CD14-positive monocyte (primary cell): ENCODE data around the gene HBD. TPM values are rescaled to one million over a fixed set of nuclear protein-coding genes. Genes with fewer than 3 reads are reported as not detected.

Source experiments
- DNase-seq, 3 donors: peaks; one replicate each; pipeline ENCODE4 v3.0.0-alpha.2; 2011 to 2022
- H2AFZ ChIP-seq: 2 replicates; pipeline ENCODE4 v1.6.0; 2012; ENCODE audit warnings: mild to moderate bottlenecking, low read depth, low read length, inconsistent platforms; ENCODE audit not compliant: insufficient read depth, poor library complexity, severe bottlenecking
- H3K27ac ChIP-seq, 2 donors: 1 replicate in 1 of 2; 2 replicates in 1 of 2; pipeline ENCODE4 v1.5.1; 2012 to 2013; ENCODE audit warnings: low read length in 2 of 2, control low read depth in 1 of 2, inconsistent platforms in 1 of 2, low read depth in 1 of 2, mild to moderate bottlenecking in 1 of 2
- H3K27me3 ChIP-seq, 2 donors: one replicate each; pipeline versions ENCODE4 v1.6.0 to v1.6.1; 2011 to 2013; ENCODE audit warnings: low read length in 2 of 2; ENCODE audit not compliant: control insufficient read depth in 2 of 2, insufficient read depth in 2 of 2
- H3K36me3 ChIP-seq, 2 donors: replicated peaks in 1 of 2; 1 replicate in 1 of 2; 2 replicates in 1 of 2; pipeline versions ENCODE4 v1.5.1 to v1.6.1; 2012 to 2013; ENCODE audit warnings: low read length in 2 of 2, control low read depth in 1 of 2, inconsistent platforms in 1 of 2, mild to moderate bottlenecking in 1 of 2; ENCODE audit not compliant: insufficient read depth in 2 of 2, control insufficient read depth in 1 of 2
- H3K4me1 ChIP-seq, 2 donors: 1 replicate in 1 of 2; 2 replicates in 1 of 2; pipeline versions ENCODE4 v1.5.1 to v1.6.1; 2012 to 2013; ENCODE audit warnings: low read length in 2 of 2, control low read depth in 1 of 2, inconsistent platforms in 1 of 2, mild to moderate bottlenecking in 1 of 2, moderate library complexity in 1 of 2; ENCODE audit not compliant: insufficient read depth in 2 of 2, control insufficient read depth in 1 of 2
- H3K4me2 ChIP-seq: replicated peaks from 2 replicates; pipeline ENCODE3; 2012; ENCODE audit warnings: low read length, moderate library complexity, mild to moderate bottlenecking; ENCODE audit not compliant: poor library complexity, severe bottlenecking; ENCODE audit errors: extremely low read depth
- H3K4me3 ChIP-seq, 3 experiments: fragments of 200-600 bp in 1 of 3; sonication (generic) in 1 of 3; replicated peaks in 1 of 3; 1 replicate in 2 of 3; 2 replicates in 1 of 3; pipeline ENCODE4 v1.5.1; 2011 to 2013; ENCODE audit warnings: low read length in 3 of 3, mild to moderate bottlenecking in 3 of 3, control low read depth in 2 of 3, low read depth in 2 of 3, inconsistent platforms in 1 of 3, moderate library complexity in 1 of 3
- H3K79me2 ChIP-seq: 2 replicates; pipeline ENCODE4 v1.6.0; 2012; ENCODE audit warnings: mild to moderate bottlenecking, control low read depth, inconsistent platforms, low read length, moderate library complexity; ENCODE audit not compliant: insufficient read depth
- H3K9ac ChIP-seq: 2 replicates; pipeline ENCODE4 v1.6.0; 2017; ENCODE audit warnings: low read length, mild to moderate bottlenecking; ENCODE audit not compliant: insufficient read depth, poor library complexity, severe bottlenecking
- H3K9me3 ChIP-seq, 2 donors: replicated peaks in 1 of 2; 1 replicate in 1 of 2; 2 replicates in 1 of 2; pipeline versions ENCODE4 v1.5.1 to v1.6.1; 2012 to 2013; ENCODE audit warnings: low read length in 2 of 2, control low read depth in 1 of 2; ENCODE audit not compliant: control insufficient read depth in 1 of 2, insufficient read depth in 1 of 2
- H4K20me1 ChIP-seq: 2 replicates; pipeline ENCODE4 v1.6.0; 2012; ENCODE audit warnings: mild to moderate bottlenecking, low read length, control low read depth, moderate library complexity; ENCODE audit not compliant: insufficient read depth
- H3K27ac Mint-ChIP-seq, 7 donors: one replicate each; pipeline ENCODE4 v1.8.0; 2020; ENCODE audit warnings: mild to moderate bottlenecking in 7 of 7, mixed read lengths in 7 of 7, moderate library complexity in 6 of 7, inconsistent platforms in 2 of 7
- H3K27me3 Mint-ChIP-seq, 3 donors: one replicate each; pipeline ENCODE4 v1.8.0; 2021 to 2022; ENCODE audit warnings: low read depth in 3 of 3, mild to moderate bottlenecking in 3 of 3, mixed read lengths in 3 of 3, moderate library complexity in 3 of 3, inconsistent platforms in 1 of 3
- H3K36me3 Mint-ChIP-seq, 2 donors: one replicate each; pipeline ENCODE4 v1.8.0; 2020; ENCODE audit warnings: mixed read lengths in 2 of 2, inconsistent platforms in 1 of 2, mild to moderate bottlenecking in 1 of 2
- H3K4me1 Mint-ChIP-seq: one replicate; pipeline ENCODE4 v1.8.0; 2020; ENCODE audit warnings: mild to moderate bottlenecking, mixed read lengths
- H3K4me3 Mint-ChIP-seq, 2 donors: one replicate each; pipeline ENCODE4 v1.8.0; 2020; ENCODE audit warnings: mild to moderate bottlenecking in 2 of 2, mixed read lengths in 2 of 2, moderate library complexity in 1 of 2
- H3K9me3 Mint-ChIP-seq, 7 donors: one replicate each; pipeline ENCODE4 v1.8.0; 2020 to 2022; ENCODE audit warnings: mixed read lengths in 7 of 7, mild to moderate bottlenecking in 6 of 7, moderate library complexity in 6 of 7, inconsistent platforms in 2 of 7
- WGBS: methylation state at CpG from one replicate; pipeline ENCODE4 v1.1.5; 2013; ENCODE audit warnings: missing lambda C conversion rate; ENCODE audit not compliant: insufficient coverage; 5-methylcytosine and 5-hydroxymethylcytosine counted together
- intact Hi-C, 2 donors: fragments of 100-400 bp; cut with micrococcal nuclease; formaldehyde crosslinking; loops; one replicate each; pipeline versions ENCODE4 v1.15.0 to v1.15.1; 2023
- polyA plus RNA-seq, 3 donors: library from polyadenylated mRNA; depleted of rRNA in 1 of 3; unstranded in 2 of 3; stranded (reverse) in 1 of 3; fragments of 300-500 nt in 2 of 3; fragments of >200 nt in 1 of 3; fragmentation: Illumina TruSeq in 2 of 3; gene quantifications; 1 replicate in 2 of 3; 2 replicates in 1 of 3; pipeline ENCODE4 v1.2.3, GENCODE V29; 2012 to 2021
- TF ChIP-seq, protein P1 (sequence below): fragments of 200-600 bp; IDR thresholded peaks from one replicate; pipeline ENCODE4 v1.8.0; 2022; ENCODE audit warnings: antibody characterized with exemption, mild to moderate bottlenecking

Gene HBD
- polyA plus RNA-seq, 3 donors = not detected

GRCh38 chr11:5283086-5283485 lies 48.8 kb upstream of the HBD start:
- no peak overlapping the region for H3K4me3 Mint-ChIP-seq
- no peak overlapping the region for H3K4me2 ChIP-seq

GRCh38 chr11:5282628-5283027 lies 48.3 kb upstream of the HBD start:
- Mint-ChIP-seq H3K27ac (no peak overlapping the region), H3K9me3 (peaks cover 0 to 3% (median 0%) of the 10 kb centered on the region in 7 donors), H3K36me3 (no peaks in the 10 kb centered on the region), H3K4me3 (no peak overlapping the region), H3K4me1 (peaks cover 4% of the 10 kb centered on the region), H3K27me3 (peaks cover 0 to 3% (median 1%) of the 10 kb centered on the region in 3 donors)
- no peak overlapping the region for H3K9ac ChIP-seq
- no peaks in the 10 kb centered on the region for H3K36me3 ChIP-seq
- H3K79me2 ChIP-seq = no peaks in the 10 kb centered on the region
- intact Hi-C loops = no loop called here
- DNase-seq = no peak
- H3K4me2 ChIP-seq = no peak overlapping the region
- TF ChIP-seq, protein P1, sequence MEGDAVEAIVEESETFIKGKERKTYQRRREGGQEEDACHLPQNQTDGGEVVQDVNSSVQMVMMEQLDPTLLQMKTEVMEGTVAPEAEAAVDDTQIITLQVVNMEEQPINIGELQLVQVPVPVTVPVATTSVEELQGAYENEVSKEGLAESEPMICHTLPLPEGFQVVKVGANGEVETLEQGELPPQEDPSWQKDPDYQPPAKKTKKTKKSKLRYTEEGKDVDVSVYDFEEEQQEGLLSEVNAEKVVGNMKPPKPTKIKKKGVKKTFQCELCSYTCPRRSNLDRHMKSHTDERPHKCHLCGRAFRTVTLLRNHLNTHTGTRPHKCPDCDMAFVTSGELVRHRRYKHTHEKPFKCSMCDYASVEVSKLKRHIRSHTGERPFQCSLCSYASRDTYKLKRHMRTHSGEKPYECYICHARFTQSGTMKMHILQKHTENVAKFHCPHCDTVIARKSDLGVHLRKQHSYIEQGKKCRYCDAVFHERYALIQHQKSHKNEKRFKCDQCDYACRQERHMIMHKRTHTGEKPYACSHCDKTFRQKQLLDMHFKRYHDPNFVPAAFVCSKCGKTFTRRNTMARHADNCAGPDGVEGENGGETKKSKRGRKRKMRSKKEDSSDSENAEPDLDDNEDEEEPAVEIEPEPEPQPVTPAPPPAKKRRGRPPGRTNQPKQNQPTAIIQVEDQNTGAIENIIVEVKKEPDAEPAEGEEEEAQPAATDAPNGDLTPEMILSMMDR = no peak
- peaks cover 0 to 4% of the 10 kb centered on the region in 2 donors for H3K4me1 ChIP-seq
- WGBS = no CpG with 5 or more reads among the region's 2 CpGs
- no peak overlapping the region for H2AFZ ChIP-seq
- no peaks in the 10 kb centered on the region for H3K27me3 ChIP-seq
- no peak overlapping the region for H3K4me3 ChIP-seq
- no peak overlapping the region for H3K27ac ChIP-seq
- H4K20me1 ChIP-seq = no peaks in the 10 kb centered on the region
- H3K9me3 ChIP-seq = no peaks in the 10 kb centered on the region

More at GRCh38 chr11:5283086-5283485, 48.8 kb upstream of the HBD start:
- Histone ChIP-seq H3K4me1 (peaks cover 0 to 4% of the 10 kb centered on the region in 2 donors), H2AFZ (no peak overlapping the region), H3K9ac (no peak overlapping the region), H3K9me3 (no peaks in the 10 kb centered on the region), H3K27me3 (no peaks in the 10 kb centered on the region), H3K4me3 (no peak overlapping the region), H3K36me3 (no peaks in the 10 kb centered on the region), H3K27ac (no peak overlapping the region), H3K79me2 (no peaks in the 10 kb centered on the region), H4K20me1 (no peaks in the 10 kb centered on the region)
- H3K27me3 Mint-ChIP-seq = peaks cover 0 to 3% (median 1%) of the 10 kb centered on the region in 3 donors
- peaks cover 4% of the 10 kb centered on the region for H3K4me1 Mint-ChIP-seq
- no peaks in the 10 kb centered on the region for H3K36me3 Mint-ChIP-seq
- DNase-seq = no peak
- no peak overlapping the region for H3K27ac Mint-ChIP-seq
- intact Hi-C loops = no loop called here
- TF ChIP-seq, protein P1 = no peak
- H3K9me3 Mint-ChIP-seq = peaks cover 0 to 3% (median 0%) of the 10 kb centered on the region in 7 donors
- no CpG with 5 or more reads among the region's 3 CpGs for WGBS
